HCT116 (cell line): ENCODE measurements around the gene CHSY3. TPM values are rescaled to one million over a fixed set of nuclear protein-coding genes. Genes with fewer than 3 reads are reported as not detected.

Experiments used
- ATAC-seq: fragments of 200-7000 bp; cut with Tn5 transposase; 2 replicates; pipeline ENCODE4 v1.9.1; 2020; ENCODE audit warnings: mild to moderate bottlenecking, moderate library complexity
- BruUV-seq: library from RNA; stranded (reverse); fragments of 400-500 nt; replicated peaks from 2 replicates; lab custom pipeline; 2021; lab: Mats Ljungman, UMichigan
- CTCF ChIA-PET: fragments of 300-600 bp; sonication (Branson Sonifier 250); formaldehyde crosslinking; loops from one replicate; lab custom pipeline; 2021; ENCODE audit warnings: antibody characterized with exemption; lab: Charles Lee
- POLR2A ChIA-PET: fragments of 300-600, 350-600 bp; sonication (Branson Sonifier 250); formaldehyde crosslinking; loops from one replicate; lab custom pipeline; 2021; ENCODE audit warnings: antibody characterized with exemption; lab: Charles Lee
- RAD21 ChIA-PET, 2 experiments: fragments of 300-600 bp; sonication (Branson Sonifier 250); formaldehyde crosslinking; loops; one replicate each; lab custom pipeline; 2023; ENCODE audit warnings: low total read pairs in 2 of 2; ENCODE audit not compliant: uncharacterized antibody in 2 of 2, unreplicated experiment in 2 of 2, low non-redundant PET in 1 of 2; lab: Charles Lee
- DNase-seq: peaks from one replicate; pipeline ENCODE4 v3.0.0-alpha.2; 2010; ENCODE audit warnings: low read depth, low spot score
- H2AFZ ChIP-seq: fragments of 200-600 bp; shearing (Covaris generic), sonication (generic); 2 replicates; pipeline ENCODE4 v1.6.1; 2017; ENCODE audit warnings: low read depth, mixed run types, mixed read lengths, antibody characterized with exemption, low read length; ENCODE audit not compliant: poor library complexity, severe bottlenecking
- H3K27ac ChIP-seq: 2 replicates; pipeline ENCODE4 v1.5.1; 2012; ENCODE audit warnings: low read depth, low read length
- H3K27me3 ChIP-seq: fragments of 200-600 bp; sonication (generic); 2 replicates; pipeline ENCODE4 v1.6.1; 2016; ENCODE audit warnings: mixed run types, low read length, mixed read lengths; ENCODE audit not compliant: insufficient read depth
- H3K36me3 ChIP-seq, 2 experiments: fragments of 200-500 bp in 1 of 2; fragments of 200-600 bp in 1 of 2; sonication (Bioruptor generic) in 1 of 2; sonication (generic) in 1 of 2; 2 replicates each; pipeline versions ENCODE4 v1.5.1 to v1.6.1; 2014 to 2016; ENCODE audit warnings: low read length in 2 of 2, inconsistent platforms in 1 of 2, mixed read lengths in 1 of 2, mixed run types in 1 of 2; ENCODE audit not compliant: insufficient read depth in 2 of 2, control insufficient read depth in 1 of 2
- H3K4me1 ChIP-seq, 2 experiments: fragments of 200-600 bp in 1 of 2; sonication (generic) in 1 of 2; 2 replicates each; pipeline versions ENCODE4 v1.5.1 to v1.6.1; 2012 to 2017; ENCODE audit warnings: low read length in 2 of 2, inconsistent platforms in 1 of 2, mild to moderate bottlenecking in 1 of 2, mixed read lengths in 1 of 2, mixed run types in 1 of 2, moderate library complexity in 1 of 2; ENCODE audit not compliant: insufficient read depth in 2 of 2, control insufficient read depth in 1 of 2
- H3K4me2 ChIP-seq: fragments of 200-600 bp; sonication (generic); 2 replicates; pipeline ENCODE4 v1.6.1; 2017; ENCODE audit warnings: mixed run types, low read length, mixed read lengths
- H3K4me3 ChIP-seq, 2 experiments: fragments of 200-600 bp in 1 of 2; sonication (generic) in 1 of 2; replicated peaks in 1 of 2; 2 replicates each; pipeline ENCODE4 v1.5.1; 2011 to 2016; ENCODE audit warnings: low read length in 2 of 2, control low read depth in 1 of 2, low read depth in 1 of 2, mild to moderate bottlenecking in 1 of 2, mixed read lengths in 1 of 2, mixed run types in 1 of 2
- H3K79me2 ChIP-seq: fragments of 200-600 bp; sonication (generic); 2 replicates; pipeline ENCODE4 v1.6.1; 2017; ENCODE audit warnings: mild to moderate bottlenecking, mixed run types, low read length, moderate library complexity, mixed read lengths; ENCODE audit not compliant: insufficient read depth
- H3K9ac ChIP-seq: fragments of 200-600 bp; sonication (generic); 2 replicates; pipeline ENCODE4 v1.6.1; 2016; ENCODE audit warnings: low read length, mixed read lengths
- H3K9me2 ChIP-seq: fragments of 200-600 bp; sonication (generic), shearing (Covaris generic); 2 replicates; pipeline ENCODE4 v1.6.1; 2017; ENCODE audit warnings: mixed run types, mild to moderate bottlenecking, moderate library complexity; ENCODE audit not compliant: insufficient read depth
- H3K9me3 ChIP-seq, 2 experiments: fragments of 200-500 bp in 1 of 2; fragments of 200-600 bp in 1 of 2; sonication (Bioruptor generic) in 1 of 2; sonication (generic) in 1 of 2; 2 replicates each; pipeline ENCODE4 v1.6.1; 2014 to 2017; ENCODE audit warnings: low read length in 2 of 2, mixed read lengths in 2 of 2, inconsistent platforms in 1 of 2, low read depth in 1 of 2, mild to moderate bottlenecking in 1 of 2, mixed run types in 1 of 2, moderate library complexity in 1 of 2; ENCODE audit not compliant: control insufficient read depth in 1 of 2, insufficient read depth in 1 of 2
- H4K20me1 ChIP-seq: fragments of 200-600 bp; sonication (generic), shearing (Covaris generic); 2 replicates; pipeline ENCODE4 v1.6.1; 2017; ENCODE audit warnings: mixed run types, mild to moderate bottlenecking, moderate library complexity; ENCODE audit not compliant: insufficient read depth
- EGR1 ChIP-seq: IDR thresholded peaks from 2 replicates; pipeline ENCODE4 v1.6.1; 2012; ENCODE audit warnings: low read depth
- POLR2AphosphoS5 ChIP-seq: IDR thresholded peaks from 2 replicates; pipeline ENCODE4 v1.6.1; 2011; ENCODE audit warnings: mild to moderate bottlenecking, low read depth, low read length, moderate library complexity
- RAD21 ChIP-seq: IDR thresholded peaks from 2 replicates; pipeline ENCODE4 v1.6.1; 2012; ENCODE audit warnings: low read depth, mild to moderate bottlenecking
- SIN3A ChIP-seq: IDR thresholded peaks from 2 replicates; pipeline ENCODE4 v1.6.1; 2012; ENCODE audit warnings: low read depth
- TCF7L2 ChIP-seq: IDR thresholded peaks from 2 replicates; pipeline ENCODE4 v1.7.0; 2011; ENCODE audit warnings: borderline replicate concordance, inconsistent platforms; ENCODE audit not compliant: insufficient read depth, insufficient read length; ENCODE audit errors: extremely low read depth
- YY1 ChIP-seq: IDR thresholded peaks from 2 replicates; pipeline ENCODE4 v1.6.1; 2011; ENCODE audit warnings: low read length, low read depth, moderate library complexity, mild to moderate bottlenecking; ENCODE audit not compliant: insufficient replicate concordance; ENCODE audit errors: extremely low read depth
- ZNF274 ChIP-seq: fragments of 200-500 bp; sonication (Bioruptor generic); IDR thresholded peaks from 2 replicates; pipeline ENCODE4 v1.6.1; 2014; ENCODE audit warnings: mild to moderate bottlenecking, low read depth, low read length, inconsistent platforms
- intact Hi-C: fragments of 100-400 bp; cut with micrococcal nuclease; formaldehyde crosslinking; loops from 2 replicates; pipeline ENCODE4 v1.10.0; 2022
- total RNA-seq: library from RNA; stranded (reverse); gene quantifications from one replicate; pipeline ENCODE4 v1.2.1, GENCODE V29; 2021; ENCODE audit not compliant: unreplicated experiment
- TF ChIP-seq, protein P1 (sequence below): IDR thresholded peaks from 2 replicates; pipeline ENCODE4 v1.6.1; 2012; ENCODE audit warnings: low read depth
- TF ChIP-seq, protein P2 (sequence below): IDR thresholded peaks from 2 replicates; pipeline ENCODE4 v1.6.1; 2011; ENCODE audit warnings: mild to moderate bottlenecking, low read length, moderate library complexity; ENCODE audit not compliant: insufficient replicate concordance; ENCODE audit errors: extremely low read depth

The CHSY3 gene
- total RNA-seq, 1 experiment from 2014 or later: 2.3 TPM

DNA sequence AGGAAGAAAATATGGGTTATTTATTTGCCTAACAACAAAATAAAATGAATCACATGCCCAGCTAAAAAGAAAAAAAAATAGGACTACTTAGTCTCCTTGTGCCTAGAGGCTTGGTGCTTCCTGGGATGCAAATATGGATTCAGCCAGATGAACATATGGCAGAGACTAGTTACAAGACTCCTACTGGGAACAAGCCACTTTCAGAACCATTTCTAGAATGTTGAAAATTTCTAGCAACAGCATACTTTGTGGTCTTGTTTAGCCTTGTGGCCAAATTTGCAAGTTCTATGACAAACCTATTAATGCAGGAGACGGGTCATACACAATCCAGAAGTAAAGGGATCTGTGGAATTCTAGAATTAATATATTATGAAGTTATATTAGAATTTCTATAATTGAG, 198.7 kb downstream of the CHSY3 start:
- Histone ChIP-seq H4K20me1 (no peaks in the 10 kb centered on the region), H3K4me1 (no peaks in the 10 kb centered on the region), H3K36me3 (no peaks in the 10 kb centered on the region), H3K9me3 (no peaks in the 10 kb centered on the region), H3K9ac (no peak overlapping the region), H3K4me2 (no peak overlapping the region), H3K27me3 (no peaks in the 10 kb centered on the region), H3K4me3 (no peak overlapping the region), H2AFZ (no peak overlapping the region), H3K79me2 (no peaks in the 10 kb centered on the region), H3K9me2 (no peaks in the 10 kb centered on the region), H3K27ac (no peak overlapping the region)
- no peak for DNase-seq
- no TSS peak for BruUV-seq
- no peak for ATAC-seq
- ChIA-PET RAD21 (no interaction called here), POLR2A (no interaction called here), CTCF (no interaction called here)
- intact Hi-C loops: no loop called here
- TF ChIP-seq YY1: no peak
- no peak for TF ChIP-seq EGR1
- TF ChIP-seq ZNF274: no peak
- no peak for TF ChIP-seq SIN3A
- no peak for TF ChIP-seq POLR2AphosphoS5
- no peak for TF ChIP-seq RAD21
- no peak for TF ChIP-seq TCF7L2
- TF ChIP-seq, protein P1, sequence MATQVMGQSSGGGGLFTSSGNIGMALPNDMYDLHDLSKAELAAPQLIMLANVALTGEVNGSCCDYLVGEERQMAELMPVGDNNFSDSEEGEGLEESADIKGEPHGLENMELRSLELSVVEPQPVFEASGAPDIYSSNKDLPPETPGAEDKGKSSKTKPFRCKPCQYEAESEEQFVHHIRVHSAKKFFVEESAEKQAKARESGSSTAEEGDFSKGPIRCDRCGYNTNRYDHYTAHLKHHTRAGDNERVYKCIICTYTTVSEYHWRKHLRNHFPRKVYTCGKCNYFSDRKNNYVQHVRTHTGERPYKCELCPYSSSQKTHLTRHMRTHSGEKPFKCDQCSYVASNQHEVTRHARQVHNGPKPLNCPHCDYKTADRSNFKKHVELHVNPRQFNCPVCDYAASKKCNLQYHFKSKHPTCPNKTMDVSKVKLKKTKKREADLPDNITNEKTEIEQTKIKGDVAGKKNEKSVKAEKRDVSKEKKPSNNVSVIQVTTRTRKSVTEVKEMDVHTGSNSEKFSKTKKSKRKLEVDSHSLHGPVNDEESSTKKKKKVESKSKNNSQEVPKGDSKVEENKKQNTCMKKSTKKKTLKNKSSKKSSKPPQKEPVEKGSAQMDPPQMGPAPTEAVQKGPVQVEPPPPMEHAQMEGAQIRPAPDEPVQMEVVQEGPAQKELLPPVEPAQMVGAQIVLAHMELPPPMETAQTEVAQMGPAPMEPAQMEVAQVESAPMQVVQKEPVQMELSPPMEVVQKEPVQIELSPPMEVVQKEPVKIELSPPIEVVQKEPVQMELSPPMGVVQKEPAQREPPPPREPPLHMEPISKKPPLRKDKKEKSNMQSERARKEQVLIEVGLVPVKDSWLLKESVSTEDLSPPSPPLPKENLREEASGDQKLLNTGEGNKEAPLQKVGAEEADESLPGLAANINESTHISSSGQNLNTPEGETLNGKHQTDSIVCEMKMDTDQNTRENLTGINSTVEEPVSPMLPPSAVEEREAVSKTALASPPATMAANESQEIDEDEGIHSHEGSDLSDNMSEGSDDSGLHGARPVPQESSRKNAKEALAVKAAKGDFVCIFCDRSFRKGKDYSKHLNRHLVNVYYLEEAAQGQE: no peak
- TF ChIP-seq, protein P2, sequence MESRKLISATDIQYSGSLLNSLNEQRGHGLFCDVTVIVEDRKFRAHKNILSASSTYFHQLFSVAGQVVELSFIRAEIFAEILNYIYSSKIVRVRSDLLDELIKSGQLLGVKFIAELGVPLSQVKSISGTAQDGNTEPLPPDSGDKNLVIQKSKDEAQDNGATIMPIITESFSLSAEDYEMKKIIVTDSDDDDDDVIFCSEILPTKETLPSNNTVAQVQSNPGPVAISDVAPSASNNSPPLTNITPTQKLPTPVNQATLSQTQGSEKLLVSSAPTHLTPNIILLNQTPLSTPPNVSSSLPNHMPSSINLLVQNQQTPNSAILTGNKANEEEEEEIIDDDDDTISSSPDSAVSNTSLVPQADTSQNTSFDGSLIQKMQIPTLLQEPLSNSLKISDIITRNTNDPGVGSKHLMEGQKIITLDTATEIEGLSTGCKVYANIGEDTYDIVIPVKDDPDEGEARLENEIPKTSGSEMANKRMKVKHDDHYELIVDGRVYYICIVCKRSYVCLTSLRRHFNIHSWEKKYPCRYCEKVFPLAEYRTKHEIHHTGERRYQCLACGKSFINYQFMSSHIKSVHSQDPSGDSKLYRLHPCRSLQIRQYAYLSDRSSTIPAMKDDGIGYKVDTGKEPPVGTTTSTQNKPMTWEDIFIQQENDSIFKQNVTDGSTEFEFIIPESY: no peak
